Osteoblast (primary cell): ENCODE measurements around the gene MYH10. TPM values are rescaled to one million over a fixed set of nuclear protein-coding genes. Genes with fewer than 3 reads are reported as not detected.
"Not testable (repeated sequence)": the region's sequence is repeated elsewhere in the genome, so short reads cannot be mapped to it uniquely, and the experiment has no call there.

Experiments used
- DNase-seq: peaks from one replicate; pipeline ENCODE4 v3.0.0; 2011; ENCODE audit warnings: low spot score, mixed read lengths; ENCODE audit not compliant: insufficient read length; ENCODE audit errors: missing footprints
- H2AFZ ChIP-seq: 2 replicates; pipeline ENCODE4 v1.6.0; 2011; ENCODE audit warnings: mild to moderate bottlenecking, low read length
- H3K27ac ChIP-seq: 2 replicates; pipeline ENCODE4 v1.5.1; 2011; ENCODE audit warnings: mild to moderate bottlenecking, low read depth, low read length, moderate library complexity
- H3K27me3 ChIP-seq: 2 replicates; pipeline ENCODE4 v1.6.0; 2012; ENCODE audit warnings: mild to moderate bottlenecking, control low read depth, inconsistent platforms, low read length, moderate library complexity; ENCODE audit not compliant: insufficient read depth
- H3K36me3 ChIP-seq: 2 replicates; pipeline ENCODE4 v1.5.1; 2011; ENCODE audit warnings: mild to moderate bottlenecking, low read length, control low read depth, moderate library complexity; ENCODE audit not compliant: insufficient read depth
- H3K4me1 ChIP-seq: 2 replicates; pipeline ENCODE4 v1.5.1; 2011; ENCODE audit warnings: mild to moderate bottlenecking, low read length, control low read depth, moderate library complexity; ENCODE audit not compliant: insufficient read depth
- H3K4me2 ChIP-seq: 2 replicates; pipeline ENCODE4 v1.6.0; 2011; ENCODE audit warnings: mild to moderate bottlenecking, low read length; ENCODE audit not compliant: insufficient read depth
- H3K4me3 ChIP-seq: fragments of 200-600 bp; sonication (generic); 3 replicates; pipeline ENCODE4 v1.5.1; 2012; ENCODE audit warnings: mild to moderate bottlenecking, low read length, inconsistent platforms; ENCODE audit not compliant: insufficient read depth
- H3K79me2 ChIP-seq: 2 replicates; pipeline ENCODE4 v1.6.0; 2012; ENCODE audit warnings: mild to moderate bottlenecking, low read length, control low read depth, inconsistent platforms; ENCODE audit not compliant: insufficient read depth
- H3K9me3 ChIP-seq: 2 replicates; pipeline ENCODE4 v1.5.1; 2011; ENCODE audit warnings: low read depth, low read length, control low read depth
- H4K20me1 ChIP-seq: 2 replicates; pipeline ENCODE4 v1.6.0; 2012; ENCODE audit warnings: mild to moderate bottlenecking, low read length, control low read depth; ENCODE audit not compliant: insufficient read depth
- total RNA-seq: library from RNA; depleted of rRNA; stranded (reverse); fragments of >200 nt; gene quantifications from 2 replicates; pipeline ENCODE4 v1.2.3, GENCODE V29; 2012
- TF ChIP-seq, protein P1 (sequence below): IDR thresholded peaks from 2 replicates; pipeline ENCODE4 v1.5.1; 2011; ENCODE audit warnings: mild to moderate bottlenecking, low read depth, low read length, moderate library complexity; ENCODE audit errors: extremely low read depth

MYH10 gene
- total RNA-seq, 1 donor = 40.9 TPM

DNA sequence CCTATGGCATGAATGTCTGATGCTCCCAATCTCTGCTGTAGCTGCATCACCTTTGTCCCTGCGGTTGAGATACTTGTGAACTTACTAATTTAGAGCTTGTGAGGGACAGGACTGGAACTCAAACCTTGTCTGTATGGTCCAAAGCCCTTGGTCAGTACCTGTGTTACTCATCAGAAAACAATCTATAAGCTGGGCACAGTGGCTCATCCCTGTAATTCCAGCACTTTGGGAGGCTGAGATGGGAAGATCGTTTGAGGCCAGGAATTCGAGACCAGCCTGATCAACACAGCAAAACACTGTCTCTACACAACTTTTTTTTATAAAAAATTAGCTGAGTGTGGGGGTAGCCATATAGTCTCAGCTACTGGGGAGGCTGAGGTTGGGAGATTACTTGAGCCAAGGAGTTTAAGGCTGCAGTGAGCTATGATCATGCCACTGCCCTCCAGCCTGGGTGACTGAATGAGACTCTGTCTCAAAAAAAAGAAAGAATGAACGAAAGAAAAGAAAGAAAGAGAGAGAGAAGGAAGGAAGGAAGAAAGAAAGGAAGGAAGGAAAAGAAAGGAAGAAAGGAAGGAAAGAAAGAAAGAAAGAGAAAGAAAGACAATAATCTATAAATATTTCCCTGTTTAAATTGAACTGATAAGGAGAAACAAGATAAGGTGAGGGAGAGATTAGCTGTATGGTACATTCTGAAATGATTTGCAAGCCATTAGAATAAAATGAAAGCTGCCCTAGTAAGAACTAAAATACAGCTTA is 31.7 kb upstream of the MYH10 start:
- no peak overlapping the region for H3K4me3 ChIP-seq
- no peaks in the 10 kb centered on the region for H3K9me3 ChIP-seq
- no peaks in the 10 kb centered on the region for H3K4me1 ChIP-seq
- no peaks in the 10 kb centered on the region for H3K36me3 ChIP-seq
- H3K4me2 ChIP-seq = no peak overlapping the region
- H3K27me3 ChIP-seq = peaks cover 14% of the 10 kb centered on the region
- TF ChIP-seq, protein P1, sequence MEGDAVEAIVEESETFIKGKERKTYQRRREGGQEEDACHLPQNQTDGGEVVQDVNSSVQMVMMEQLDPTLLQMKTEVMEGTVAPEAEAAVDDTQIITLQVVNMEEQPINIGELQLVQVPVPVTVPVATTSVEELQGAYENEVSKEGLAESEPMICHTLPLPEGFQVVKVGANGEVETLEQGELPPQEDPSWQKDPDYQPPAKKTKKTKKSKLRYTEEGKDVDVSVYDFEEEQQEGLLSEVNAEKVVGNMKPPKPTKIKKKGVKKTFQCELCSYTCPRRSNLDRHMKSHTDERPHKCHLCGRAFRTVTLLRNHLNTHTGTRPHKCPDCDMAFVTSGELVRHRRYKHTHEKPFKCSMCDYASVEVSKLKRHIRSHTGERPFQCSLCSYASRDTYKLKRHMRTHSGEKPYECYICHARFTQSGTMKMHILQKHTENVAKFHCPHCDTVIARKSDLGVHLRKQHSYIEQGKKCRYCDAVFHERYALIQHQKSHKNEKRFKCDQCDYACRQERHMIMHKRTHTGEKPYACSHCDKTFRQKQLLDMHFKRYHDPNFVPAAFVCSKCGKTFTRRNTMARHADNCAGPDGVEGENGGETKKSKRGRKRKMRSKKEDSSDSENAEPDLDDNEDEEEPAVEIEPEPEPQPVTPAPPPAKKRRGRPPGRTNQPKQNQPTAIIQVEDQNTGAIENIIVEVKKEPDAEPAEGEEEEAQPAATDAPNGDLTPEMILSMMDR = no peak
- H3K79me2 ChIP-seq = no peaks in the 10 kb centered on the region
- H4K20me1 ChIP-seq = no peaks in the 10 kb centered on the region
- H3K27ac ChIP-seq = no peak overlapping the region
- no peak for DNase-seq
- H2AFZ ChIP-seq = no peak overlapping the region

DNA sequence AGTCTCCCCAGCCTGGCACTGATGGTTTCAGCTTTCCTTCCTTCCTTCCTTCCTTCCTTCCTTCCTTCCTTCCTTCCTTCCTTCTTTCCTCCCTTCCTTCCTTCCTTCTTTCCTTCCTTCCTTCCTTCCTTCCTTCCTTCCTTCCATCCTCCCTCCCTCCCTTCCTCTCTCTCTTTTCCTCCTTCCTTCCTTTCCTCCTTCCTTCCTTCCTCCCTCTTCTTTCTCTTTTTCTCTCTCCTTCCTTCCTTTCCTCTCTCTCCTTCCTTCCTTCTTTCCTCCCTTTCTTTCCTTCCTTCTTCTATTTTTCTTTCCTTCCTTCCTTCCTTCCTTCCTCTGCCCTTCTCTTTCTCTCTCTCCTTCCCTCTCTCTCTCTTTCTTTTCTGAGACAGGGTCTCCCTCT is 30.2 kb upstream of the MYH10 start:
- not testable (repeated sequence) for H2AFZ ChIP-seq, H3K4me1 ChIP-seq, DNase-seq, H3K79me2 ChIP-seq, H3K27ac ChIP-seq, H3K36me3 ChIP-seq, H3K4me3 ChIP-seq, H3K9me3 ChIP-seq, H3K4me2 ChIP-seq, H4K20me1 ChIP-seq
- H3K27me3 ChIP-seq = peaks cover 14% of the 10 kb centered on the region

DNA sequence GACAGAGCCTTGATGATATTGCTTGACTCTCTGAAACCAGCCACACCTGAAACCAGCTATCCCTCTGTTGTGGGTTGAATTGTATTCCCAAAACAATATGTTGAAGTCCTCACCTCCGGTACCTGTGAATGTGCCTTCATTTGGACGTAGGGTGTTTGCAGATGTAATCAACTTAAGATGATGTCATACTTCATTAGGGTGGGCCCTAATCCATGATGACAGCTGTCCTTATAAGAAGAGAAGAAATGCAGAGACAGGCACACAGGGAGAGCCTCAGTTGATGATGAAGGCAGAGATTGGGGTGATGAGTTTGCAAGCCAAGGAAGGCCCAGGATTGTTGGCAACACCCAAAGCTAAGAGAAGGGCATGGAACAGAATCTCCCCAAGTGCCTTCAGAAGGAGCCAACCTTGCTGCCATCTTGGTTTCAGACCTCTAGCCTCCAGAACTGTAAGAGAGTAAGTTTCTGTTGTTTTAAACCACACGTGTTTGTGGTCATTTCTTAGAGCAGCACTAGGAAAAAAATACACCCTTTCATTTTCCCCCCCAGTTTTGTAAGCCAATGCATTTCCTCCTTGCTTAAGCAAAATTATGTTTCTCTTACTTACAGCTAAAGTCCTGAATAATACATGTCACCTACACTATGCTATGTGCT is 29.4 kb upstream of the MYH10 start:
- TF ChIP-seq, protein P1 = no peak
- Histone ChIP-seq H3K27me3 (peaks cover 20% of the 10 kb centered on the region), H4K20me1 (no peaks in the 10 kb centered on the region), H3K4me2 (no peak overlapping the region), H3K4me1 (no peaks in the 10 kb centered on the region), H3K79me2 (no peaks in the 10 kb centered on the region), H3K36me3 (no peaks in the 10 kb centered on the region), H3K27ac (no peak overlapping the region), H3K4me3 (no peak overlapping the region), H3K9me3 (no peaks in the 10 kb centered on the region), H2AFZ (no peak overlapping the region)
- DNase-seq = no peak

DNA sequence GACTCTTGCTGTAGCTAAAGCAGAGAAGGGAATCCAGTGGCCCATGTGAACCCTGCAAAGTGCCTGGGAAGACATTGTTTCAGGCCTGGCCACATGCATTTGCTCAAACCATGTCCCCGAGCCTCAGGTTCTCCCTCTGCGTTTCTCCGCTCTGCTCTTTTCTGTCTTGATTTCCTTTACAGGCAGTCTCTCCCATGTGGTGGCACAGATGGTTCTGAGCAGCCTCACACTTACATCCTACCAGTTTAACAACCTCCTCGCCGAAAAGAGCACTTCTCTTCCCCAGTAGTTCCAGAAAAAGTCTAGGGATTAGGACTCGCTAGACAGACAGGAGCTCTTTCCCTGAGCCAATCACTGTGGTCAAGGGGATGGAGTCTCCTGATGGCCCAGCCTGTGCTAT is 28.3 kb upstream of the MYH10 start:
- Histone ChIP-seq H3K9me3 (no peaks in the 10 kb centered on the region), H3K27ac (no peak overlapping the region), H3K4me3 (no peak overlapping the region), H3K36me3 (no peaks in the 10 kb centered on the region), H4K20me1 (no peaks in the 10 kb centered on the region), H3K4me2 (no peak overlapping the region), H2AFZ (no peak overlapping the region), H3K27me3 (peaks cover 22% of the 10 kb centered on the region), H3K79me2 (no peaks in the 10 kb centered on the region), H3K4me1 (no peaks in the 10 kb centered on the region)
- TF ChIP-seq, protein P1 = no peak
- no peak for DNase-seq
